Fibroblast of pulmonary artery (primary cell): ENCODE measurements around the gene B9D1.

Source experiments
- DNase-seq: peaks from one replicate; pipeline ENCODE4 v3.0.0-alpha.2; 2010; ENCODE audit warnings: low read depth
- H3K4me3 ChIP-seq: replicated peaks from 2 replicates; pipeline ENCODE4 v1.5.1; 2011; ENCODE audit warnings: low read depth, mild to moderate bottlenecking, control low read depth, low read length, moderate library complexity
- TF ChIP-seq, protein P1 (sequence below): IDR thresholded peaks from 2 replicates; pipeline ENCODE4 v1.5.1; 2011; ENCODE audit warnings: mild to moderate bottlenecking, control low read depth, low read length, inconsistent platforms; ENCODE audit errors: missing control alignments

The B9D1 gene

DNA sequence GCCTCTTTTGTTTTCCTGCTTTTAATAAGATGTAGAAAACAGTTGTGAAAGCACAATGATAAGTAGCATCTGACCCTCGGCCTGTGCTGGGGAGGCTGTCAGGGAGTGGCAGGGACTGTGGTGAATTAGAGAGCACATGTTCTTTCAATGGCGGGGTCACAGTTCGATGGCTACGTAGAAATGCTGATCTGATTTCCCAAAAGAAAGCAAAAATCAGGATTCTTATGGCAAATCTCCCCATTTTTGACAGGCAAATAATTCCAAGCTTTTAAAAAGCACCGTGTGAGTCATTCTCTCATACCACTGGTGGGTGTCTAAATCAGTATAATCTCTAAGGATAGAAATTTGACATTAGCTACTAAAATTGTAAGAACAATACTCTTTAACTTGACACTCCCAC, 11.6 kb upstream of the B9D1 start:
- DNase-seq, result no peak
- TF ChIP-seq, protein P1, sequence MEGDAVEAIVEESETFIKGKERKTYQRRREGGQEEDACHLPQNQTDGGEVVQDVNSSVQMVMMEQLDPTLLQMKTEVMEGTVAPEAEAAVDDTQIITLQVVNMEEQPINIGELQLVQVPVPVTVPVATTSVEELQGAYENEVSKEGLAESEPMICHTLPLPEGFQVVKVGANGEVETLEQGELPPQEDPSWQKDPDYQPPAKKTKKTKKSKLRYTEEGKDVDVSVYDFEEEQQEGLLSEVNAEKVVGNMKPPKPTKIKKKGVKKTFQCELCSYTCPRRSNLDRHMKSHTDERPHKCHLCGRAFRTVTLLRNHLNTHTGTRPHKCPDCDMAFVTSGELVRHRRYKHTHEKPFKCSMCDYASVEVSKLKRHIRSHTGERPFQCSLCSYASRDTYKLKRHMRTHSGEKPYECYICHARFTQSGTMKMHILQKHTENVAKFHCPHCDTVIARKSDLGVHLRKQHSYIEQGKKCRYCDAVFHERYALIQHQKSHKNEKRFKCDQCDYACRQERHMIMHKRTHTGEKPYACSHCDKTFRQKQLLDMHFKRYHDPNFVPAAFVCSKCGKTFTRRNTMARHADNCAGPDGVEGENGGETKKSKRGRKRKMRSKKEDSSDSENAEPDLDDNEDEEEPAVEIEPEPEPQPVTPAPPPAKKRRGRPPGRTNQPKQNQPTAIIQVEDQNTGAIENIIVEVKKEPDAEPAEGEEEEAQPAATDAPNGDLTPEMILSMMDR, result no peak
- no peak overlapping the region for H3K4me3 ChIP-seq

DNA sequence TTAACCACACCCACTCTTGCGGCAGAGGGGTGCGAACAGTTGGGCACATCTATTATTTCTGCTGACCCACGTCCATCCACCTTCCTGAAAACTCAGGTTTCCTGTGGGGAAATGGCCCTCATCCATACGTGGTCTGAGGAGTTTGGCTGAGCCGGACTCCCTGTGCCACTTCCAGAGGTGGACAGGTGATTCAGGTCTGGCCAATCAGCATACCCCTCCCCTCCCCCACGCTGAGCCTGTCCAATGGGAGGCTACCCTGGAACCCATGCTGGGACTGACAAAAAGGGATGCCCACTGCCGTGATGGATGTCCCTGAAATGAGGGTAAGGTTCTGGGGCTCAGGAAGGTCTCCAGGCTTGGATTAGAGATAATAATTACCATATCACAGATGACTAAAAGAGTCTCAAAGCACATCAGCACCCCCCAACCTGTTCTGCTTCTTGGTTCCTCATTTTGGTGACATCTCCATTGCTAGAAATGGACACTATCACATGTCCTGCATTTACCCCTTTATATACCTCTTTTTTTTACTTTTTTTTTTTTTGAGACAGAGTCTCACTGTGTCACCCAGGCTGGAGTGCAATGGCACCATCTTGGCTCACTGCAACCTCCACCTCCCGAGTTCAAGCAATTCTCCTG, 10.5 kb upstream of the B9D1 start:
- no peak overlapping the region for H3K4me3 ChIP-seq
- no peak for DNase-seq
- TF ChIP-seq, protein P1, result no peak

DNA sequence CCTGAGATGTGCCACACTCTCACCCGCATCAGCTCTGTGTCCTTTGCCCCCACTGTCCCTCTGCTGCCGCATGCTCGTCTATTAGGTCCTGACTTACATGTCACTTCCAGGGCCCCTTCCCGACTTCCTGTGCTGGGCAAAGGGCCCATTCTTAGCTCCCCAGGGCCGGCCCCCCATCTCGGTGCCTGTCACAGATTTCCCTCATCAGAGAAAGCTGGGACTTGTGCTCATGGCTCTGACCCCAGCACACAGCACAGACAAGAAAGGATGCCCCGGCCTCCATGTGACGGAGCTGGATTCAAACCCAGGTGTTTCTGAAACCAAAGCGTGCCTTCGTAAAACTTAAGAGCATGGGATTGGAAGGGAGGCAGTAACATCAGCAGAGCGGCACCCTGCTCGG, 9.9 kb upstream of the B9D1 start:
- DNase-seq, result no peak
- TF ChIP-seq, protein P1, result no peak

DNA sequence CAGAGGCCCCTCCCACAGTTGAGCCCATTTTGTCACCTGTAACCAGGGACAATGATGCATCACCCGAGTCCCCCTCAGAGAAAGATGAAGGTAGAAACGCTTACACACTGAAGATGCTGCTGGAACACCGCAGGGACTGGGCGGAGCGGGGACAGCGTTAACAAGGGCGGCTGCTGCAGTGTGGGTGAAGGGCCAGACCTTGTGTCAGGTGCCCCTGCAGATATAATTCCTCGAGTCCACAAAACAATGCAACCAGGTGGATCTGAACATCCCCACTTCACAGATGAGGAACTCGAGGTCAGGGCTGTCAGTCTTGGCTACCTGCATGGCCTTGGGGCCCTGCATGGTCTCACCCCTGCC, 9.5 kb upstream of the B9D1 start:
- TF ChIP-seq, protein P1, result no peak

More for the DNA sequence above, 9.9 kb upstream of the B9D1 start:
- no peak overlapping the region for H3K4me3 ChIP-seq

DNA sequence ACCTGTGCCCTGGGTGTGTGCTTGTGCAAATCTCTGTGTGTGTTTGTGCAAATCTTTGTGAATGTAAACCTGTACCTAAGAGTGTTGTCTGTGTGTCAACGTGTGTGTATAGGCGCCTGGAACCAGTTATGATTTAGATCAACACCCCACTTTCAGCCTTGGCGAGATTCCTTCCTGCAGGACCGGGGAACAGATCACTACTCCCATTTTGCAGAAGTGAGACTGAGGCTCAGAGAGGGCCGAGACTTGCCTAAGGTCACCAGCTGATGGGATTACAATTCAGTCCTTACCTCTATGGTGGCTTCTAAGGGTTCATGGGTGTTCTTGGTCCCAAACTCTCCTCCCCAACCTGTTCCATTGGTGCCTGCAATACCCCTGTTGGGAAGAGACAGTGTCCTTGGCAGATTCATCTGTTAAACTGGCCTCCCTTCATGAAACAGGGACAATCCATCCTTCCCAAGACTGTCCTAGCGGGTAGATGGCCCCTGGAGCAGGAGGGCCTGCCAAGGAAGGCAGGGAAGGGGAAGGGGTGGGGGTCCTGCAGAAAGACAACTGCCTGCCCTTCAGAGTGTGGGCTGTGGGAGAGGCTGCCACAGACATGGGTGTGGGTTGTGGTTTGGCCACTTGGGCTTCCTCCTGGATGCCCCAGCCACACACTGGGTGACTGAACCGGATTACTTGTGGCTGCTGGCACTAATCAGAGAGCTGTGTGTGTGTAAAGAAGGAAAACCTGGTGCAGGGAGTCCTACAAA, 8.9 kb upstream of the B9D1 start:
- H3K4me3 ChIP-seq, result no peak overlapping the region
- DNase-seq, result no peak
- TF ChIP-seq, protein P1, result no peak

More for the DNA sequence above, 9.5 kb upstream of the B9D1 start:
- DNase-seq, result no peak
- H3K4me3 ChIP-seq, result no peak overlapping the region

DNA sequence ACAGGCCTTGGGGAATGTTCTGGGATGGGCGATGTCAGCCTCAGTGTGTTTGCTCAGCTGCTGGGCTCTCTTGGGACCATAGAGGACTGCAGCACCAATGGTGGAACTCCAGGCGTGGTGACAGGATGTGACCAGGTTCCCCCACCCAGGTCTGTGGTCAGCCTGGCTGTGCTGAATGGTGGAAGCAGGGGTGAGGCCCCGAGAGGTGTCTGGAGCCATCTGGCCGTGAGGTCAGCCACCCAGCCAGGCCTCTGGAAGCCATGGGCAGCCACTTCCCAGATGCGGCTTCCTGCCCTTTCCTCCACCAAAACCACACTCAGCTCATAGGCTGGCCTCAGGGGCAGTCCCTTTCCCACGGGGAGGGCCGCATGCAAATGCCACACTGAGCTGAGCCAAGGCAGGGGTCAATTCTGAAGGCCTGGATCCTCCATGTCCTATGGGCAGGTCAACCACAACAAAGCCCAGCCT, 8.0 kb upstream of the B9D1 start:
- no peak for DNase-seq

More for the DNA sequence above, 8.0 kb upstream of the B9D1 start:
- TF ChIP-seq, protein P1, result no peak
- no peak overlapping the region for H3K4me3 ChIP-seq
